Measurements from ENCODE around the gene RNF157. TPM values are rescaled to one million over a fixed set of nuclear protein-coding genes. Genes with fewer than 3 reads are reported as not detected.

The RNF157 gene
- total RNA-seq, 4 donors from 2014 or later, result 8.4 to 23.5 (median 17.4) TPM

DNA sequence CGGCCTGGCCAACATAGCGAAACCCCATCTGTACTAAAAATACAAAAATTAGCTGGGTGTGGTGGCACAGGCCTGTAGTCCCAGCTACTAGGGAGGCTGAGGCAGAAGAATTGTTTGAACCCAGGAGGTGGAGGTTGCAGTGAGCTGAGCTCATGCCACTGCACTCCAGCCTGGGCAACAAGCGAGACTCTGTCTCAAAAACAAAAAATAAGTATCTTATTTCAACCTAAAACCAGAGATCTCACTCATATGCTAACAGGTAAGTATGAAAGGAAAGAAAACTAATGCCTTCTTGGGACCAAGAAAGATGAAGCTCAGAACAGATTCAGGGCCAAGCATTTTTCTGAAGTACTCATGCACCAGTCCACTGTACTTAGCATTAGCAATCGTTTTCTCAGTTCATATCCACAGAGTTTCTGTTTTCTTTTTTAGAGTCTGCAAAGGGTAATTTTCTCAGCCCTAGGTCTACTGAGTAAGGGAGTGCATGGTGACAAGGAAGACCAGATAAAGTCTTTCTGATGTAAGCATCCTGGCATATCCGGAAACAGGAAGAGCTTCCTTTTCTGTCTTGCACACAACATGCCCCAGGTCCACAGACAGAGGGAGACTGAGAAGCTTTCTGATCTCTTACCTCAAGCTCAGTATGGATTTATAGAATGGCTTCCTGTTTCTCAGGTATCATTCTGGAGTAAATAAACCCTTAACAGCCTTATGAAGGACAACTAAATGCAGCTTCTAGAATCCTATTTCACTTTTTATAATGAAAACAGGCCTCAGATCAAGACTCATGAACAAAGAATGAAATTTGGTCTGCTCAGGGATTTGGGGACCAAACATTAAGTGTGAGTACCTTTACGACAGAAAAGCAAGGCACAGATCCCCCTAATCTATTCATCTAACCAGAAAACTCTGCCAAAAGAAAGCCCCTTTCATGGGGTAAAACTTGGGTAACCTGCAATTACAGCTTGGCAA lies 60.5 kb downstream of the RNF157 start:
- no peak for TF ChIP-seq CTCF (IDR thresholded peaks at IDR 0.05)
- DNase-seq (ENCODE audit: low spot score), result no peak
- ATAC-seq (ENCODE audit: low FRiP score), result no peak

- no peak for DNase-seq (ENCODE audit: low spot score)
- no peak for ATAC-seq (ENCODE audit: low FRiP score)
- TF ChIP-seq CTCF (IDR thresholded peaks at IDR 0.05), result no peak
Observed at GRCh38 chr17:76178124-76178523, 62.2 kb downstream of the RNF157 start.

- no peak for TF ChIP-seq CTCF (IDR thresholded peaks at IDR 0.05)
- no peak for DNase-seq (ENCODE audit: low spot score)
- no peak for ATAC-seq (ENCODE audit: low FRiP score)
Observed at GRCh38 chr17:76176701-76177574, 63.4 kb downstream of the RNF157 start.

GRCh38 chr17:76174037-76174436 lies 66.3 kb downstream of the RNF157 start:
- ATAC-seq (ENCODE audit: low FRiP score), result no peak
- DNase-seq (ENCODE audit: low spot score), result no peak
- no peak for TF ChIP-seq CTCF (IDR thresholded peaks at IDR 0.05)

DNA sequence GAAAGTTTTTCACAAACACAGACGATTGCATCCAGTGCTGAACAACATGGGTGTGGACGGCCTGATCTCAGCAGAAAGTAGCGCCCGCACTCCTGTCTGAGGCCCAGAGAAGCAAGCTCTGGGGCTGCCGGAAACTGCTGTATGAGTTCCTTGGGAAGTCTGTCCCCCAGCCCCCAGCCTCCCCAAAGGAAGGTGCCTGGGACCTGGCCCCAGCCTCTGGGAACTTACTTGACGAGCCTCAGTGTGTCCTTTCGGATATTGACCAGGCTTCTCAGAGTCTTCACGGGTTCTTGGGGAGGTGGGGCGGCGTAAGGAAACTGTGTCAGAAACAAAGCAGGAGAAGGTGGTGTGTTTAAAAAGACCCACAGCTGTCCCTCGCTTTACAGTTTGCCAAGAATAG lies 66.8 kb downstream of the RNF157 start:
- TF ChIP-seq CTCF (IDR thresholded peaks at IDR 0.05), result no peak
- DNase-seq (ENCODE audit: low spot score) (no peak), ATAC-seq (ENCODE audit: low FRiP score) (no peak)

GRCh38 chr17:76171706-76172105 lies 68.6 kb downstream of the RNF157 start:
- ATAC-seq (ENCODE audit: low FRiP score) (no peak), DNase-seq (ENCODE audit: low spot score) (no peak)
- no peak for TF ChIP-seq CTCF (IDR thresholded peaks at IDR 0.05)

All from omental fat pad (tissue), 4 donors.